Activated gamma-delta T cell treated with Interleukin-2 at 50 U/mL for 16 hours (primary cell): ENCODE measurements around the gene VANGL1.

Experiments
- DNase-seq: peaks from one replicate; pipeline ENCODE4 v3.0.0-alpha.2; 2020

The VANGL1 gene

DNA sequence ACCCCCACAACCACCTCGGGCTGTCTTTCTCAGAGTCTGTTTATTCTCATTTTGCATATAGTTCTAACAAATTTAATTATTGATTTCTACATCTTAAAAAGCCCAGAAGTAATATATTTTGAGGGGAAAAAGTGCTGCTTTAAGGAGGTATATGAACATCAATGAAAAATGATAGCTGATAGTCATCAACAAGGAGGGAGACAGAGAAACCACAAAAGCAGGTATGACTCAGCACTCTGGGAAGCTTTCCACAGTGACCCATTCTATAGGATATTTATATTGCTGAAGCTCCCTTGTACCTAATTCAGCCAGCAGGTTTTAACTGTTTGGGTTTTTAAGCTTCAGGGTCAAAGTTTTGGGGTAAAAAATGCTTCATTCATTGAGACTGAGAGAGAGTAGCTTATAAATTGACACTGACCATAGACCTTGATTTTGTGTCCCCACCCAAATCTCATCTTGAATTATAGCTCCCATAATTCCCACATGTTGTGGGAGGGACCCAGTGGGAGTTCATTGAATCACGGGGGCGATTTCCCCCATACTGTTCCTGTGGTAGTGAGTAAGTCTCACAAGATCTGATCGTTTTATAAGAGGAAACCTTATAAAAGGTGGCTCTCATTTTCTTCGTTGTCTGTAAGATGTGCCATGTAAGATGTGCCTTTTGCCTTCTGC is 27.4 kb downstream of the VANGL1 start:
- DNase-seq = no peak

- no peak for DNase-seq
These were observed 28.1 kb downstream of the VANGL1 start for GRCh38 chr1:115669886-115670285.

DNA sequence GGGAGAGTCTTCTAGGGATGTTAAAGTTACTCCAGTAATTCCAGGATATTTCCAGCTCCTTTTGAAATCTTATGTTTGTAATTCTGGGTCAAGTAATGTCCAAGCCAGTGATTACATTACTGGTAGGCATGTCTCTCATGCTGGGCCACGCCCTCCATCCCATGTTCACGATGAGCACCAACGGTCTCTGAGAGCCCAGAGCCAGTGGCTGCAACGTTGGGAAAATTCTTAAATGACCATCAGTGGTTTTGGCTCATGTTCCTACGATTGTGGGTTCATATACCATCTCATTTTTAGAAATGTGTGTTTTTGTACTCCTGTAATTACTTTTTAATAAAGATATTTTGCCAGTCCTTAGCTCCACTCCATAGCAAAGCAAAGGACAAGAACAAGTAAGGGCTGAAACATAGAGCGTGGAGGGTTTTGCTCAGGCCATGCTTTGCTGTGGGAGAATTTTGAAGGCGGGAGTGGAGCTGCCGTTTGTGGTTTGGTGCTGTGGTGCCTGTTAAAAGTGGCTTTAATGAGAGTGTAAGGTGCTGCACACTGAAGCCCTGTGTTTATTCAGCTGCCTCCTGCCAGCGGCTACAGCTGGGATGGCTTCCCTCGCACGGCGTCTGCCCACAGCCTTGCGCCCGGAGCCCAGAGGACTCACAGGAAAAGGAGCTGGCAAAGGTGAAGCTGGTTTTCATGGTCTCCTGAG is 28.9 kb downstream of the VANGL1 start:
- DNase-seq = no peak

DNA sequence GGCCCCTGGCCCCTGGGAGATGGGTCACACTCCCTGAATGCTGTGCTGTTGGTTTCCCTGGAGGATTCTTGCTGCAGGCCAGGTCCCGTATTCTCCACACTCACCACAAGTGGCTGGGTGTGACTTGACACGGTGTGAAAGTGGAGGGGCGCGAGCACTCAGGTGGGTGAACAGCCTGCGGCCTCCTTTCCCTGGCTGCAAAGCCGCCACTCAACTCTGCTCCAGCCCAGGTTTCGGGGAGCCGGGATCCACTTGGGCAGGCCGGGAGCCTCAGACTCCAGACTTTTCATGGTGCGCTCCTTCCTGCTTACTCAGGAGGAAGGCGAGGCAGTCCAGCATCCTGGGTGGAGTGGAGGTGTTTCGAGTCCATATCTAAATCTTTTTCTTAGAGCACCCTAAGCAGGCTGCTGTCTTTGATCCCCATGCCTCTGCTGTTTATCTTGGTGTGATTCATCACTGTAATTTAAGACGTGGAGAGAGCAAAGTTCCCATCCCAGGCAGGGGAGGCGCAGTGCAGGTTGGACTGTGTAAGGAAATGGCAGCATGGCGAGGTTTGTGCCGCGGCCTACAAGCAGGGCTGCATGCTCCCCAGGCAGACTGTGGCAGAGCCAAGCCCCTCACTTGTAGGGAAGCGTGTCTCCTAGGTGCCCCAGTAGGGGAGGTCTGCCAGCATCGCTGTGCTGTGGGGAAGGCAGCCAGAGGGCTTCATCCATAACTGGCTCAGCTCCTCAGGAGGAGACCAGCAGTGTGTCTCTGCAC is 29.6 kb downstream of the VANGL1 start:
- DNase-seq = no peak

GRCh38 chr1:115672224-115673009 is 30.6 kb downstream of the VANGL1 start:
- no peak for DNase-seq

DNA sequence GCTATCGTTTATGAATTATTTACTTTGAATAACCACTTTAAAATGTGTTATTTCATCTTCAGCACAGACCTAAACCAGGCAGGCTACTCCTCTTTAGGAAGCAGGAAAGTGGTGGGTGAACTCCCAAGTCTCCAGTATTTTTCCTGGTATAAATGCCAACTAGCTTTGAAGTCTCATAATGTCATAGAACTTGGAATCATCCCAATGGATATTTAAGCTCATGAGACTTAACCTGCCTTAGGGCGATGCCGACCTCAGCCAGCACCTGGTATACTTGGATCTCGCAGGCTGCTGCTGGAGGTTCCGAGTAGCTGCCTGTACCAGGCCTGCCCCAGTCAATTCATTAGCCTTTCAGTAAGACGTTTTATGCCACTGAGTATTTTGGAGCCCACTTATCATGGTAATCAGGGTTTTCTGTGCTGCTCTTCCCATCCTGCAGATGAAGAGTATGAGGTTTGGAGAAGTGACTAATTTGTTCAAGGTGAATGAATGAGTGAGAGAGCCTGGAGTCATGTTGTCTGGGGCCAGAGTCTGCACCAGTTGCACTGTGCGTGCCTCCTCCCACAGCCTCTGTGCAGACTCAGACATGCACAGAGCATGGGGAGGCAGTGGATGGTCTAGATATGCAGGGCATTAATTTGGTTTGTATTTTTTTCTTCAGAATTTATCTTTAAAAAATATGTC is 34.9 kb downstream of the VANGL1 start:
- no peak for DNase-seq

DNA sequence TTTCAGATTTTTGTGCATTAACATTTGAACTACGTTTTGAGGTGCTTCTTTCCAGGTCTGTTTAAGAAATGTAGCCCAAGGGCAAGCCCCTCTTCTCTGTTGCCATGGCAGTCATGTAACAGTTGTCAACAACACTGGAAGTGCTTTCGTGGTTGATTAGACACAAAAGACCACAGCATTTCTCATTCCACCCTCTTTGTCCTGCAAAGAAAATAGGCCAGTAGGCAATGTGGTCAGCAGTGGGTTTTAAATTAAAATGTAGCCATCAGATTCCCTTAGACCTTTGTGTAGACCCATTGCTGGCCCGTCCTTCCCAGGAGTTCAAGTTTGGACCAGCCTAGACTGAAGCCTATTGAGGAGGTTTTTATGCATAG is 35.4 kb downstream of the VANGL1 start:
- no peak for DNase-seq

DNA sequence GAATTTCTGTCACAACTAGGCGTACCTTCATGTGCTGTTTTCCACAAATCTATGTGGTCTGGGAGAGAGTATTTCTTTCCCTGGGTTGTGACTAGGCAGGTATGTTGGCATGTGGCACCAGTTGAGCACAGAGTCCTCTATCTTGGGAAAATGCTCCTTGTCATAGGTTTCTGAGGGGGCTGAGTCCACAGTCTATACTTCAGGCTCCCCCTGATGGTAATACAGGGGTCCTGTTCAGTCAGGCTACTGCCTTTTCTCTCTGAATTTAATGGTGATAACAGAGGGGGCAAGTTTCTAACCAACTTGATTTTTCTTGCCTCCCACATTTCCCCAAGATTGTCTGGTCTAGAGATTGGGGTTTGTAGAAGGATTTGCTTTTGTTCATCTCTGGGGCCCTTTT is 35.8 kb downstream of the VANGL1 start:
- no peak for DNase-seq

- DNase-seq = no peak
These were observed 36.4 kb downstream of the VANGL1 start for GRCh38 chr1:115678141-115678540.

GRCh38 chr1:115679141-115679611 is 37.4 kb downstream of the VANGL1 start:
- DNase-seq = no peak

DNA sequence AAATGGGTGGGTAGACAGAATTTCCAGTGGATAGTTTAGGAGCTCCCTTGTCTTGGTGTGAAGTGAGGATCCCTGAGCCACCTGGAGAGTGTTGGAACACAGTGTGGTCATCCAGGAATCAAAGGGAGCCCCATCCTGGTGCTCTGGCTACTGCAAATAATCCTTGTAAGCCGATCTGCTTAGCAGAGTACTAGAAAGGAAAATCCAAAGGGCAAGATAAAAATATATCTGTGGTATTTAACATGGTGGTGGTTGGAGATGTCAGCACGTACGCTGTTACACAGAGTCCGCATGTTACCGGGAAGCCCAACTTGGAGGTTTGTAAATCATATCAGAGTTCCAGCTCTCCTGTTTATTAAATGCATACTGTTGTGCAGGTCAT is 39.0 kb downstream of the VANGL1 start:
- DNase-seq = no peak

- no peak for DNase-seq
These were observed 41.0 kb downstream of the VANGL1 start for GRCh38 chr1:115682792-115683191.

DNA sequence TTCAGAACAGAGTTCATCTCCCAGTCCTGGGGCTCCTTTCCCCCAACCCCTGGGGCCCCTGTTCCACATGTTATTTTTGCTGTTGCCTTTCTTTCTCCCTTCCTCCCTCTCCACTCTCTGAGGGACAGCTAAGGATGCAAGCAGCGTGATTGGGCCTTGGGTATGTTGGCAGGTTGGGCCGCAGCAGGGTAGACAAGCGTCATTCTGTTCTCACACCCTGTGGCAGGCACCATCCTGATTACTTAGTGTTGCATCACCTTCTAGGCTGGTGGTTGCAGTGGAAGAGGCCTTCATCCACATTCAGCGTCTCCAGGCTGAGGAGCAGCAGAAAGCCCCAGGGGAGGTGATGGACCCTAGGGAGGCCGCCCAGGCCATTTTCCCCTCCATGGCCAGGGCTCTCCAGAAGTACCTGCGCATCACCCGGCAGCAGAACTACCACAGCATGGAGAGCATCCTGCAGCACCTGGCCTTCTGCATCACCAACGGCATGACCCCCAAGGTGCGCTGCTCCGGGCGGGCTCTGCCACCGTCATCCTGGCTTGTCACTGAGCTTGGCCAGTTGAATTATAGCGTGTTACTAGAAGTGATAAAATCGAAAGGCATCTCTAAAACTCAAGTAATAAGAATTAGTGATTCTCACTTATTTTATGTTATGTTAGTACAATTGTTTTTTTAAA is 43.4 kb downstream of the VANGL1 start:
- DNase-seq = no peak

- no peak for DNase-seq
These were observed 46.0 kb downstream of the VANGL1 start for GRCh38 chr1:115687744-115688143.

GRCh38 chr1:115690972-115691371 is 49.2 kb downstream of the VANGL1 start:
- no peak for DNase-seq

DNA sequence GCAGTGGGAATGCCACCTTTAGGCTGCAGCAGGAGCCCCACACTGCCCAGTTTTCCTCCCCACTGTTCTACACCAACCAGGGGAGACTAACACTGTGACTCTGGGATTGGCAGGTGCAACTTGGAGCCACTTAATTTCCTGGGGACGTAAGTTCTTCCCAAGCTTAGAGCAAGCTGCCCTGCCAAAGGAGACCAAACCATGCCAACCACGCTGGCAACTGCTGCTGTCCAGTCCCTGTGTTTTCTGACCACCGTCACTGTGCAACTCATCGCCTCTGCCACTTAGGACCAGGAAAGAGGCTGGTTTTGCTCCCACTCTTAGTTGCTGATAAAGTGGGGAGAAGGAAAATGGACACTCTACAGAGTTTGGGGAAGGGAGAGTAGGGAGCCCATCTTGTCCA is 50.5 kb downstream of the VANGL1 start:
- no peak for DNase-seq

GRCh38 chr1:115694805-115695204 is 53.0 kb downstream of the VANGL1 start:
- DNase-seq = no peak

- no peak for DNase-seq
These were observed 55.8 kb downstream of the VANGL1 start for GRCh38 chr1:115697619-115698018.

DNA sequence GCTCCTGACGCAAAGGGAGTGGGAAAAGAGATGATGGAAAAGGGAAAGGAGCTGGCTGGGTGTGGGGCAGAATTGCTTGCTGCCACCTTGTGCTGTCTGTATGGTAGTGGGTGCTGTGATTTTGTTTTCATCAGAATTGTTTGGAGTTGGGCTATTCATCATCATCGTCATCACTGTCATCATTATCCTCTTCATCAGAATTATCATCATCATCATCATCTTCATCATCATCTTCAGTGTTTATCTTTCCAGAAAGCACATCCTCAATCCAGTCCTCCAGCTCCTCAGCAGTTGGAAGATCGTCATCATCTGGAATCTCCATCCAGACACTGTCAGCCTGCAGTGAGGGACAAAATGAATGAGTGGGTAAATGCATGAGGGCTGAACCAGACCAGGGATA is 59.3 kb downstream of the VANGL1 start:
- DNase-seq = no peak

DNA sequence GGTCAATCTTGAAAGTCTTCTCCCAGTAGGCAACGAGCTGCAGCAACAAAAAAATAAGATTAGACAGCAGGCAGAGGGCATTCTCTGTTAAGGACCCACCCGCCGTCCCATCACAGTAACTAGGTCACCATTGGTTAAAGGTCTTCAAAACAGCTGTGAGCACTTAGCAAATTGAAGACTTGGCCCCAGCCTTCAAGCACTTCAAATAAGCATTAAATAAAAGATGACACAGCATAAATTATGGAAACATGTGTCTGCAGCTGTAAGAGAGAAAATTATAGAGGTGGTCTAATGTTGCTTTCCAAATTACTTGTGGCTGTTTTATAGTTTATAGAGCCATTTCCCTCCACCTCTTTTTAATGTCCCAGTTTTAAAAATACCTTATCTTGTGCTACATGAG is 61.2 kb downstream of the VANGL1 start:
- no peak for DNase-seq

- DNase-seq = no peak
These were observed 63.5 kb downstream of the VANGL1 start for GRCh38 chr1:115705085-115705951.
